ENCODE data around the gene SHISAL2B. TPM values are rescaled to one million over a fixed set of nuclear protein-coding genes. Genes with fewer than 3 reads are reported as not detected.
A peak's percentile ranks its signal among the peaks of the same experiment; 100 is the strongest.

Gene SHISAL2B
- polyA plus RNA-seq, 1 experiment = not detected

DNA sequence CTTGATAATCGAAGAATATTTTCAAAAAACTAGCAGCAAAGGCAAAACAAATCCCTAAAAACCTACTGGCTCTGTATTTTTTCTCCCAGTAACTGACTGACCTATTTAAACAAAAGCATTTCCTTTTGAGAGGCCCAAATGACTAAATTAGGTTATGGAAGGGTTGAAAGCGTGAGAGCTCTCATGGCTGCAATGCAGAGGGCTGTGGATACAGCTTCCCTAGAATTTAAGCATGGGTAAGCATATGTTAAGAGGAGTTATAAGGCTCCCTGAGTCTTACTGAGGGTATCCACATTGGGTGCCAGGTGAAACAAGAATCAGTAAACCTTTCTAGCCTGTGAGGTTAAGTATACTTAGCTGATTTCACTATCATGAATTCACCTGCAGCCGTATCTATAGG lies 32.3 kb downstream of the SHISAL2B start:
- TF ChIP-seq, protein P1, sequence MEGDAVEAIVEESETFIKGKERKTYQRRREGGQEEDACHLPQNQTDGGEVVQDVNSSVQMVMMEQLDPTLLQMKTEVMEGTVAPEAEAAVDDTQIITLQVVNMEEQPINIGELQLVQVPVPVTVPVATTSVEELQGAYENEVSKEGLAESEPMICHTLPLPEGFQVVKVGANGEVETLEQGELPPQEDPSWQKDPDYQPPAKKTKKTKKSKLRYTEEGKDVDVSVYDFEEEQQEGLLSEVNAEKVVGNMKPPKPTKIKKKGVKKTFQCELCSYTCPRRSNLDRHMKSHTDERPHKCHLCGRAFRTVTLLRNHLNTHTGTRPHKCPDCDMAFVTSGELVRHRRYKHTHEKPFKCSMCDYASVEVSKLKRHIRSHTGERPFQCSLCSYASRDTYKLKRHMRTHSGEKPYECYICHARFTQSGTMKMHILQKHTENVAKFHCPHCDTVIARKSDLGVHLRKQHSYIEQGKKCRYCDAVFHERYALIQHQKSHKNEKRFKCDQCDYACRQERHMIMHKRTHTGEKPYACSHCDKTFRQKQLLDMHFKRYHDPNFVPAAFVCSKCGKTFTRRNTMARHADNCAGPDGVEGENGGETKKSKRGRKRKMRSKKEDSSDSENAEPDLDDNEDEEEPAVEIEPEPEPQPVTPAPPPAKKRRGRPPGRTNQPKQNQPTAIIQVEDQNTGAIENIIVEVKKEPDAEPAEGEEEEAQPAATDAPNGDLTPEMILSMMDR (IDR thresholded peaks at IDR 0.05; ENCODE audit: insufficient read depth, low read depth, low read length) = no peak
- H3K4me3 ChIP-seq (ENCODE audit: low read depth, low read length) = no peak overlapping the region
- no peaks in the 10 kb centered on the region for H3K27me3 ChIP-seq (ENCODE audit: control insufficient read depth, insufficient read depth, low read length)
- DNase-seq (ENCODE audit: low read depth) = no peak
- POLR2A ChIA-PET = no interaction called here
- CTCF ChIA-PET = no interaction called here
- H3K36me3 ChIP-seq (ENCODE audit: control insufficient read depth, insufficient read depth, low read length) = peaks cover 1% of the 10 kb centered on the region

DNA sequence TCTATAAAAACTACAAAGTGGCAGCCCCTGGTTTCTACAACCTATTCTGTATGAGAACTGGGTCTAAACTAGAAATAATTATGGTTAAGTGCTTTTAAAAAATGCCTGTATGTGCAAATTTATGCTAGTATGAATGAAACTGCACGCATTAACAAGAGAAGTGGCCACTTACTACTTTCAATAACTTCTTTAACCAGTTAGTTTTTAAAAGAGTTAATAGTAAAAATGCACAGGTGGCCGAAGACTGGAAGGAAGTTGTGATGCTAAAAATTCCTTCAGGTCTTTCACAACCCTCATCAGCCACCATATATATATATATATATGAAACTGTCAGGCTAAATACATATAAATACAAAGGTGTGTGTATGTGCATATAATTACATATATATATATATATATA lies 36.8 kb downstream of the SHISAL2B start:
- TF ChIP-seq, protein P1 (IDR thresholded peaks at IDR 0.05; ENCODE audit: insufficient read depth, low read depth, low read length) = no peak
- no peak overlapping the region for H3K4me3 ChIP-seq (ENCODE audit: low read depth, low read length)
- H3K27me3 ChIP-seq (ENCODE audit: control insufficient read depth, insufficient read depth, low read length) = no peaks in the 10 kb centered on the region
- POLR2A ChIA-PET = no interaction called here
- CTCF ChIA-PET = interaction anchor here (0.7 kb wide), 1 partner anchor 102 kb away, joined by 3 read pairs; no protein-coding TSS in a partner anchor
- DNase-seq (ENCODE audit: low read depth) = no peak
- H3K36me3 ChIP-seq (ENCODE audit: control insufficient read depth, insufficient read depth, low read length) = no peaks in the 10 kb centered on the region; the same call in none of the 2 replicates

GRCh38 chr5:64742411-64742810 lies 52.1 kb downstream of the SHISAL2B start:
- Histone ChIP-seq H3K36me3 (ENCODE audit: control insufficient read depth, insufficient read depth, low read length) (peaks cover 3% of the 10 kb centered on the region), H3K27me3 (ENCODE audit: control insufficient read depth, insufficient read depth, low read length) (no peaks in the 10 kb centered on the region), H3K4me3 (ENCODE audit: low read depth, low read length) (no peak overlapping the region)
- TF ChIP-seq, protein P1 (IDR thresholded peaks at IDR 0.05; ENCODE audit: insufficient read depth, low read depth, low read length) = no peak
- ChIA-PET POLR2A (no interaction called here), CTCF (no interaction called here)
- DNase-seq (ENCODE audit: low read depth) = no peak

DNA sequence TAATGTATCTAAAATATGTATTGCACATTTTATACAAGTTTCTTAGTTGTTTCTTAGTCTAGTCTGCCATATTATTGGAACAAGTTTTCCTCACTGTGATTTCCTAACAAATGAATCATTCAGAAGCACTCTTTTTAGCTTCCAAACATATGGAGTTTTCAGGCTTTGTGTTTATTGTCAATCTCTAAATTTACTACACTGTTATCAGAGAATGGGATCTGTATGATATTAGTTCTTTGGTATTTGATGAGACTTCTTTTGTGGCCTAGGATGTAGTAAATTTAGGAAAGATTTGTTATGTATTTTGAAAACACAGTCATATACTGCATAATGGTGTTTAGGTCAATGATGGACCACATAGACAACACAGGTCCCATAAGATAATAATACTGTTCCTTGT lies 52.5 kb downstream of the SHISAL2B start:
- POLR2A ChIA-PET = no interaction called here

DNA sequence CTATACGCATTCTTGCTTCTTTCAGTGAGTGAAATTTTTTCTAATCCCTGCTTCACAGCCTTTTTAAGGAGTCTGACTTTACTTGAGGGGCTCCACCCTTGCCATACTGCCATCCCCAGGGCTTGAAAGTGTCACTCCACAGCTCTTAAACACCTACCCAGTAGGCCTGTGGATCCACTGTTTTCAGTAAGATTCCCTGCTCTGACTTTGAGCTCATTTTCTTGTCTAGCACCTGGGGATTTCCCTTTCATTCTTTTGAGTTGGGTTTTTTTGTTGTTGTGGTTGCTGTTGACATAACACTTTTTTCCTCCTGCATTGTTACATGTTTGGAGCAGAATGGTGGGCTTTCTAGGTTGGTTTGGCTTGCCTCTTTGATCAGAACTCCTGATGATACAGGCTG lies 54.6 kb downstream of the SHISAL2B start:
- no peaks in the 10 kb centered on the region for H3K27me3 ChIP-seq (ENCODE audit: control insufficient read depth, insufficient read depth, low read length)
- ChIA-PET POLR2A (interaction anchor here (0.7 kb wide), 1 partner anchor 14 kb away, joined by 3 read pairs; no protein-coding TSS in a partner anchor), CTCF (no interaction called here)
- H3K4me3 ChIP-seq (ENCODE audit: low read depth, low read length) = no peak overlapping the region
- TF ChIP-seq, protein P1 (IDR thresholded peaks at IDR 0.05; ENCODE audit: insufficient read depth, low read depth, low read length) = no peak
- peaks cover 1% of the 10 kb centered on the region for H3K36me3 ChIP-seq (ENCODE audit: control insufficient read depth, insufficient read depth, low read length)
- DNase-seq (ENCODE audit: low read depth) = no peak

More for the DNA sequence above, 52.5 kb downstream of the SHISAL2B start:
- CTCF ChIA-PET = no interaction called here
- no peak overlapping the region for H3K4me3 ChIP-seq (ENCODE audit: low read depth, low read length)
- TF ChIP-seq, protein P1 (IDR thresholded peaks at IDR 0.05; ENCODE audit: insufficient read depth, low read depth, low read length) = no peak
- peaks cover 3% of the 10 kb centered on the region for H3K36me3 ChIP-seq (ENCODE audit: control insufficient read depth, insufficient read depth, low read length)
- DNase-seq (ENCODE audit: low read depth) = peak; percentile 12
- no peaks in the 10 kb centered on the region for H3K27me3 ChIP-seq (ENCODE audit: control insufficient read depth, insufficient read depth, low read length)

Data from BJ (cell line).